GM10266 (cell line): ENCODE results near the gene FAM114A1.
A peak's percentile ranks its signal among the peaks of the same experiment; 100 is the strongest.

ENCODE experiments used
- DNase-seq: peaks from one replicate; pipeline ENCODE4 v3.0.0; 2012; ENCODE audit errors: extremely low spot score
- TF ChIP-seq, protein P1 (sequence below): IDR thresholded peaks from 2 replicates; pipeline ENCODE4 v1.5.1; 2012; ENCODE audit warnings: mild to moderate bottlenecking, low read depth; ENCODE audit not compliant: control insufficient read depth, insufficient read depth; ENCODE audit errors: missing control alignments

FAM114A1 gene

GRCh38 chr4:38859501-38859900 is 8.1 kb upstream of the FAM114A1 start:
- no peak for DNase-seq
- TF ChIP-seq, protein P1, sequence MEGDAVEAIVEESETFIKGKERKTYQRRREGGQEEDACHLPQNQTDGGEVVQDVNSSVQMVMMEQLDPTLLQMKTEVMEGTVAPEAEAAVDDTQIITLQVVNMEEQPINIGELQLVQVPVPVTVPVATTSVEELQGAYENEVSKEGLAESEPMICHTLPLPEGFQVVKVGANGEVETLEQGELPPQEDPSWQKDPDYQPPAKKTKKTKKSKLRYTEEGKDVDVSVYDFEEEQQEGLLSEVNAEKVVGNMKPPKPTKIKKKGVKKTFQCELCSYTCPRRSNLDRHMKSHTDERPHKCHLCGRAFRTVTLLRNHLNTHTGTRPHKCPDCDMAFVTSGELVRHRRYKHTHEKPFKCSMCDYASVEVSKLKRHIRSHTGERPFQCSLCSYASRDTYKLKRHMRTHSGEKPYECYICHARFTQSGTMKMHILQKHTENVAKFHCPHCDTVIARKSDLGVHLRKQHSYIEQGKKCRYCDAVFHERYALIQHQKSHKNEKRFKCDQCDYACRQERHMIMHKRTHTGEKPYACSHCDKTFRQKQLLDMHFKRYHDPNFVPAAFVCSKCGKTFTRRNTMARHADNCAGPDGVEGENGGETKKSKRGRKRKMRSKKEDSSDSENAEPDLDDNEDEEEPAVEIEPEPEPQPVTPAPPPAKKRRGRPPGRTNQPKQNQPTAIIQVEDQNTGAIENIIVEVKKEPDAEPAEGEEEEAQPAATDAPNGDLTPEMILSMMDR = no peak

DNA sequence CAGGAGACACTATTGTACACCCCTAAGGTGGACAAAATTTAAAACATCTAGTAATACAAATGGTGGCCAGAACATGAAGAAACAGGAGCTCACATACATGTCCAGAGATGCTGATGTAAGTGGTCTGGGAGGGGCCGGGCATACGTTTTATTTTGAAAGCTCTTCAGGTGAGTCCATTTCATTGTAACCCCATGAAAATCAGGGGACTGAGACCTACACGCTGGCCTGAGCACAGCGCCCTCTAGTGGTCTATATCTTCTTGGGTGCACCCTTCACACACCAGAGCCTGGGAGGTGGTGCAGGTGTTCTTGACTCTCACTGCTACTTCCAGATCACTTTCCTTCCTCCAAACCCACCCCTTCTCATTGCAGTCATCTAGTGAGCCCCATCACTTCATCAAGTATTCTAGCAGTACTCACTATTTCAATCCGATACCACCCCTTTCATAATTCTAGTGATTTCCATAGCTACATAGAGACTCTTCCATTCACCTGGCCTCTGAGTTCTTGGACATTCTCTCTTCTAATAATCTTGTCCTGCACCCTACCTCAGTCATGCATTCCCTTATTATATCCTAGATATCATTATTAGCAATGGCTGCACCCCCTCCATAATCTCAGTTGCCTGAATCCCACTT is 6.7 kb upstream of the FAM114A1 start:
- TF ChIP-seq, protein P1 = peak; percentile 86
- peak; percentile 80 for DNase-seq

DNA sequence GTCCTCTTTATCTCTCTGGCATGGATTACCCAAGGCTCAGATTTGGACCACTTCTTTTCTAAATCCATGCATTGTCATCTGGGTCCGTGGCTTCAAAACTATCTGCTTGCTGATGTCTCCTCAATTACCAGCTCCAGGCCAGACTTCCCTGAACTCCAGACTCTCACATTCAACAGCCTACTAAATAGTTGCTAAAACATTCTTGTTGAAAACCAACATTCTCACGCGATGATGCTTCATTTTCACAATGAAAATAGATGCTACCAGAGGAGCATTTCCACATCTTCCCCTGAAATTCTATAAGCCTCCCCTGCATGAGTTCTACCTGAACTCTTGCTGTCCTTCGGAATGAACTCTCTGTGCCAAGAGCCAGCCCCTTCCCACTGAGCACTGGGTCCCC is 5.8 kb upstream of the FAM114A1 start:
- TF ChIP-seq, protein P1 = no peak
- no peak for DNase-seq

GRCh38 chr4:38865445-38865844 is 2.2 kb upstream of the FAM114A1 start:
- DNase-seq = no peak
- TF ChIP-seq, protein P1 = no peak

DNA sequence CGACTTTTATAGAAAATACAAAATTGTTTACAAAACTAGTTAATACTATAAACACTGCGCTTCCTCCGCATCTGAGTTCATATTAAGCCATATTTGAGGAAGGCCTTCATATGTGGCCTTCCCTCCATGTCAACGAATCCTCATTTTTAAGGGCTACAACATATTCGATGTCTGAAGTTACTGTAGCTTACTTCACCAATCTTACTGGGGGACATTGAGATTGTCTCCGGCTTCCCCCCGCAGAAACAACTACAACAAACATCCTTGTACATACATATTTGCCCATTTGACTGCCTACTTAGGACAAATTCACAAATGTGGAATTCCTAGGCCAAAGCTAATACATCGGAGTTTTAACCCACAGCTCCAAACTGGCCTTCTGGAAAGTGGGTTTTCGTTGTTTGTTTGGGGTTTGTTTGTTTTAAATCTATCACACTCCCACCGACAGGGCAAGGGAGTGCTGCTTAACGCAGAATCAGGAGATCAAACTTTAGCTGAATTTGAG is 581 bp upstream of the FAM114A1 start:
- DNase-seq = no peak
- TF ChIP-seq, protein P1 = no peak

DNA sequence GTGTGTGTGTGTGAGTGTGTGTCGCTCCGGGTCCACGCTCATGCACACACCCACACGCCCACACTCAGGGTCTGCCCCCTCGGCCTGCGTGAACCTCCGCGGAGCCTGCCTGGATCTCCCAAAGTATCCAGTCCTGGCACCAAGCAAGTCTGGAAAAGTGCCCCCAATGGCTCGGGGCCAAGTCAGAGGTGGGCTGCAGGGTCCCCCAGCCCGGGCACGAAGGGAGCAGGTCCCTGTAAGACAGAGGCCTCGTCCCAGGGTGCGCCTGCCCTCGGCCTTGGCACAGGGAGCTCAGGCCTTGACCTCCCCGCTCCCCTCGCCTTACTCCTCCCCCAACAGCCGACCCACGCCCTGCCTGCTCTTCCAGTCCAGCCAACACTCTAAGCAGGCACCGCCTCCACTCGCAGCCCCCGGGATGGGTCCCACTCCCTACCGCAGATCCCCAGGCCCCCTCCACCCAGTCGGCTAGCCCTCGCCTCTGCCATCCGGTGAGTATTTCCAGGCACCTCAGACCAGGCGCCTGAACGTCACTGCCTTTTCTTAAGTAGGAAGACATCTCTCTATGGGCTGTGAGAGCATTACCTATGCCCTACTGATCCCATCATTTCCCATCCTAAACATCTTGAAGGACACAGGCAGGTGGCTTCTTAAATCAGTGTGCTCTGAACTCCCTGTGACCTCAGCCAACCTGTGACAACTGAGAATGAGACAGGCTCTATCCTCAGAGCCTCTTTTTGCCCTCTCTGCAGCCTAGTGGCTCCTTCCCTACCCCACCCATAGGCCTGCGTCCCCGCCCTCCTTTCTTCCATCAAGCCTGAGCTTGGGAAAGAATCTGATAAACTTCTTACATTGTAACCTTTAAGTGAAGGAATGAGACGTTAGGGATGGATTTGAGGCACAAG is 704 bp downstream of the FAM114A1 start:
- TF ChIP-seq, protein P1 = no peak
- DNase-seq = no peak

- TF ChIP-seq, protein P1 = no peak
- no peak for DNase-seq
These were observed 1.9 kb downstream of the FAM114A1 start for GRCh38 chr4:38869511-38869910.
